NCI-H146 (cell line): Measurements from ENCODE around the gene ZBTB3.
"Not testable (repeated sequence)": the region's sequence is repeated elsewhere in the genome, so short reads cannot be mapped to it uniquely, and the experiment has no call there.

Source experiments
- DNase-seq: peaks from one replicate; lab custom pipeline; 2025; lab: John Stamatoyannopoulos, UW

ZBTB3 gene

GRCh38 chr11:62716206-62716605, 37.8 kb downstream of the ZBTB3 start:
- no peak for DNase-seq

- no peak for DNase-seq
Measured at GRCh38 chr11:62715150-62716130, 38.5 kb downstream of the ZBTB3 start.

GRCh38 chr11:62713343-62713742, 40.6 kb downstream of the ZBTB3 start:
- DNase-seq: no peak

GRCh38 chr11:62712861-62713260, 41.1 kb downstream of the ZBTB3 start:
- DNase-seq: no peak

GRCh38 chr11:62712276-62712812, 41.6 kb downstream of the ZBTB3 start:
- DNase-seq: no peak

GRCh38 chr11:62710001-62710345, 44.0 kb downstream of the ZBTB3 start:
- no peak for DNase-seq

GRCh38 chr11:62709247-62710000, 44.5 kb downstream of the ZBTB3 start:
- DNase-seq: peak; percentile 99

- DNase-seq: peak; percentile 75
Measured at GRCh38 chr11:62708793-62709192, 45.2 kb downstream of the ZBTB3 start.

- no peak for DNase-seq
Measured at GRCh38 chr11:62708392-62708791, 45.6 kb downstream of the ZBTB3 start.

GRCh38 chr11:62707277-62707861, 46.6 kb downstream of the ZBTB3 start, which contains the start of the genes BSCL2 and GNG3:
Gene BSCL2 (minus strand): TSS chr11:62707424. CDS start chr11:62707195, 229 bp downstream.
Gene GNG3 (plus strand): TSS chr11:62707676. CDS start chr11:62708296, 620 bp downstream.
- no peak for DNase-seq

- no peak for DNase-seq
Measured at GRCh38 chr11:62706850-62707247, 47.1 kb downstream of the ZBTB3 start.

- DNase-seq: peak; percentile 98
Measured at GRCh38 chr11:62705880-62706849, 47.8 kb downstream of the ZBTB3 start.

- DNase-seq: peak; percentile 55
Measured at GRCh38 chr11:62705413-62705812, 48.5 kb downstream of the ZBTB3 start.

- DNase-seq: not testable (repeated sequence)
Measured at GRCh38 chr11:62703921-62704320, 50.0 kb downstream of the ZBTB3 start.

GRCh38 chr11:62702246-62702645, 51.7 kb downstream of the ZBTB3 start:
- no peak for DNase-seq
